Testis (tissue), 3 donors: ENCODE data around the gene ANKRD22. TPM values are rescaled to one million over a fixed set of nuclear protein-coding genes. Genes with fewer than 3 reads are reported as not detected.

ENCODE experiments used
- DNase-seq: peaks from one replicate; pipeline ENCODE4 v3.0.0-alpha.2; 2019
- H3K27ac ChIP-seq, 2 donors: fragments of 200-600 bp; sonication (generic); one replicate each; pipeline ENCODE4 v1.5.1; 2019
- H3K27me3 ChIP-seq: fragments of 200-600 bp; sonication (generic); one replicate; pipeline ENCODE4 v1.5.1; 2019
- H3K36me3 ChIP-seq: fragments of 200-600 bp; sonication (generic); one replicate; pipeline ENCODE4 v1.5.1; 2017; ENCODE audit warnings: low read depth; ENCODE audit errors: missing control alignments
- H3K4me1 ChIP-seq: fragments of 200-600 bp; sonication (generic); one replicate; pipeline ENCODE4 v1.5.1; 2019
- H3K4me3 ChIP-seq, 2 donors: fragments of 200-600 bp; sonication (generic); one replicate each; pipeline ENCODE4 v1.5.1; 2017 to 2019
- H3K9me3 ChIP-seq: fragments of 200-600 bp; sonication (generic); one replicate; pipeline ENCODE4 v1.5.1; 2017
- CTCF ChIP-seq, 3 experiments: fragments of 450-650 bp in 2 of 3; fragments of 200-600 bp in 1 of 3; sonication (generic) in 1 of 3; IDR thresholded peaks; one replicate each; pipeline ENCODE4 v1.5.1; 2016 to 2019; ENCODE audit warnings: antibody characterized with exemption in 3 of 3, mild to moderate bottlenecking in 2 of 3, moderate library complexity in 1 of 3
- POLR2A ChIP-seq: fragments of 450-650 bp; IDR thresholded peaks from one replicate; pipeline ENCODE4 v1.6.1; 2017; ENCODE audit warnings: antibody characterized with exemption, mild to moderate bottlenecking, moderate library complexity
- whole genome bisulfite sequencing, 2 donors: methylation state at CpG; one replicate each; pipeline ENCODE4 v1.1.5; 2018; 5-methylcytosine and 5-hydroxymethylcytosine counted together
- intact Hi-C: fragments of 100-400 bp; cut with DNase I; formaldehyde crosslinking; loops from one replicate; pipeline ENCODE4 v1.15.1; 2023; ENCODE audit warnings: low total_unique reads
- polyA plus RNA-seq: library from polyadenylated mRNA; stranded (reverse); fragments of 350-450 nt; fragmentation: Illumina TruSeq; extraction: RNeasy Lipid Tissue Mini Kit (QIAGEN cat#74804); gene quantifications from one replicate; pipeline ENCODE4 v1.2.3, GENCODE V29; 2014; ENCODE audit warnings: low read depth, low replicate concordance; ENCODE audit not compliant: insufficient read depth
- total RNA-seq, 2 donors: library from RNA; depleted of rRNA; stranded (reverse); fragments of >200 nt; gene quantifications; one replicate each; pipeline ENCODE4 v1.2.3, GENCODE V29; 2016

ANKRD22 gene
- total and polyA plus RNA-seq, 3 donors from 2014 or later, result 0.31 to 1.3 TPM; not detected in 1

GRCh38 chr10:88877298-88877697, 25.7 kb upstream of the ANKRD22 start:
- intact Hi-C loops, result no loop called here
- 97 to 99% methylated on average over 6 of the region's 6 CpGs for WGBS, 2 donors
- Histone ChIP-seq H3K27me3 (no peaks in the 10 kb centered on the region), H3K4me1 (peaks cover 4% of the 10 kb centered on the region), H3K36me3 (no peaks in the 10 kb centered on the region), H3K4me3 (no peak overlapping the region), H3K9me3 (no peaks in the 10 kb centered on the region), H3K27ac (no peak overlapping the region)
- TF ChIP-seq POLR2A (no peak), CTCF (IDR thresholded peaks at IDR 0.05) (no peak)
- DNase-seq, result no peak

- intact Hi-C loops, result no loop called here
- Histone ChIP-seq H3K4me1 (no peaks in the 10 kb centered on the region), H3K27me3 (no peaks in the 10 kb centered on the region), H3K27ac (no peak overlapping the region), H3K9me3 (no peaks in the 10 kb centered on the region), H3K4me3 (no peak overlapping the region), H3K36me3 (no peaks in the 10 kb centered on the region)
- no peak for DNase-seq
- TF ChIP-seq CTCF (IDR thresholded peaks at IDR 0.05) (no peak), POLR2A (no peak)
Observed at GRCh38 chr10:88875081-88875480, 23.4 kb upstream of the ANKRD22 start.

- no peak for TF ChIP-seq CTCF (IDR thresholded peaks at IDR 0.05)
- TF ChIP-seq POLR2A, result no peak
- Histone ChIP-seq H3K9me3 (no peaks in the 10 kb centered on the region), H3K4me1 (no peaks in the 10 kb centered on the region), H3K27ac (no peak overlapping the region), H3K36me3 (no peaks in the 10 kb centered on the region), H3K27me3 (no peaks in the 10 kb centered on the region), H3K4me3 (no peak overlapping the region)
- DNase-seq, result no peak
- WGBS, 2 donors, result 87 to 89% methylated on average over 2 of the region's 2 CpGs
- intact Hi-C loops, result no loop called here
Observed at GRCh38 chr10:88874281-88874680, 22.6 kb upstream of the ANKRD22 start.

GRCh38 chr10:88873757-88874156, 22.1 kb upstream of the ANKRD22 start:
- no peak overlapping the region for H3K4me3 ChIP-seq
- H3K36me3 ChIP-seq, result no peaks in the 10 kb centered on the region
- H3K4me1 ChIP-seq, result no peaks in the 10 kb centered on the region
- 56 to 72% methylated on average over 2 of the region's 2 CpGs for WGBS, 2 donors
- no peaks in the 10 kb centered on the region for H3K9me3 ChIP-seq
- TF ChIP-seq POLR2A (no peak), CTCF (IDR thresholded peaks at IDR 0.05) (no peak)
- intact Hi-C loops, result no loop called here
- no peak for DNase-seq
- H3K27ac ChIP-seq, result no peak overlapping the region
- no peaks in the 10 kb centered on the region for H3K27me3 ChIP-seq

- Histone ChIP-seq H3K9me3 (no peaks in the 10 kb centered on the region), H3K4me3 (no peak overlapping the region), H3K27ac (no peak overlapping the region), H3K4me1 (no peaks in the 10 kb centered on the region), H3K36me3 (no peaks in the 10 kb centered on the region), H3K27me3 (no peaks in the 10 kb centered on the region)
- no peak for TF ChIP-seq CTCF (IDR thresholded peaks at IDR 0.05)
- no peak for DNase-seq
- intact Hi-C loops, result no loop called here
Observed at GRCh38 chr10:88870089-88870488, 18.4 kb upstream of the ANKRD22 start.
